ENCODE results near the gene TBL3. TPM values are rescaled to one million over a fixed set of nuclear protein-coding genes. Genes with fewer than 3 reads are reported as not detected.

TBL3 gene
- total and polyA plus RNA-seq, 2 donors (not counting 1 experiment from before 2014, with no cell fraction given), result 31.9 to 52.2 TPM

- peak overlapping the region; percentile 77 for H3K4me2 ChIP-seq (replicated peaks; ENCODE audit: low read depth, low read length, poor library complexity, severe bottlenecking)
- peaks cover 0 to 21% of the 10 kb centered on the region in 2 experiments for H3K36me3 ChIP-seq (replicated peaks in 1 of 2; ENCODE audit: control extremely low read depth in 1 of 2, control insufficient read depth in 1 of 2, extremely low read depth in 1 of 2, insufficient read depth in 2 of 2, low read length in 1 of 2)
- no peak overlapping the region for H2AFZ ChIP-seq (ENCODE audit: insufficient read depth, low read depth, low read length, poor library complexity, severe bottlenecking)
- Mint-ChIP-seq H3K4me3 (peak overlapping the region; percentile 82), H3K27ac (no peak overlapping the region), H3K9me3 (ENCODE audit: insufficient read depth) (no peaks in the 10 kb centered on the region), H3K4me1 (peaks cover 47% of the 10 kb centered on the region), H3K27me3 (no peaks in the 10 kb centered on the region)
- 66% methylated on average over 12 of the region's 16 CpGs for WGBS (ENCODE audit: insufficient coverage)
- TF ChIP-seq EZH2 (IDR thresholded peaks at IDR 0.05; ENCODE audit: borderline replicate concordance, insufficient read depth, low read depth, low read length, poor library complexity, severe bottlenecking) (no peak), CTCF (IDR thresholded peaks at IDR 0.05) (no peak)
- ATAC-seq (ENCODE audit: low read depth) (no peak), DNase-seq (no peak)
- ChIA-PET POLR2A (interaction anchor here (0.7 kb wide), 1 partner anchor 145 kb away, joined by 4 read pairs; no protein-coding TSS in a partner anchor), CTCF (interaction anchor here (1.8 kb wide), 1 partner anchor 133 kb away, joined by 10 read pairs; no protein-coding TSS in a partner anchor)
- H3K4me1 ChIP-seq (ENCODE audit: control insufficient read depth in 2 of 2, insufficient read depth in 2 of 2, low read length in 2 of 2), result peaks cover 42 to 56% of the 10 kb centered on the region in 2 donors
- H4K20me1 ChIP-seq (ENCODE audit: control insufficient read depth, insufficient read depth, low read length, poor library complexity, severe bottlenecking), result peaks cover 70% of the 10 kb centered on the region
- H3K9ac ChIP-seq (ENCODE audit: low read length), result peak overlapping the region; percentile 15
- intact Hi-C loops (cut with micrococcal nuclease), result no loop called here
- no peaks in the 10 kb centered on the region for H3K9me3 ChIP-seq (ENCODE audit: control extremely low read depth in 1 of 3, control insufficient read depth in 2 of 3, insufficient read depth in 1 of 3, low read length in 2 of 3)
- H3K4me3 ChIP-seq (ENCODE audit: control extremely low read depth in 1 of 5, extremely low read depth in 1 of 5, insufficient read depth in 1 of 5, low read depth in 2 of 5, low read length in 4 of 5), result no peak overlapping the region
- no peak overlapping the region for H3K27ac ChIP-seq (ENCODE audit: low read length in 2 of 2)
- no peaks in the 10 kb centered on the region for H3K27me3 ChIP-seq (replicated peaks in 1 of 4; ENCODE audit: control extremely low read depth in 1 of 4, control insufficient read depth in 3 of 4, insufficient read depth in 4 of 4, low read length in 3 of 4)
- H3K79me2 ChIP-seq (ENCODE audit: control insufficient read depth, insufficient read depth, low read length), result peaks cover 74% of the 10 kb centered on the region
Observed at GRCh38 chr16:2007081-2007836, 35.4 kb downstream of the TBL3 start.

GRCh38 chr16:2008009-2008526 lies 36.2 kb downstream of the TBL3 start:
- H3K27ac ChIP-seq (ENCODE audit: low read length in 2 of 2), result no peak overlapping the region
- no peaks in the 10 kb centered on the region for H3K27me3 Mint-ChIP-seq
- POLR2A ChIA-PET, result interaction anchor here (0.5 to 1.5 kb wide), 3 partner anchors 14 to 832 kb away, joined by 3 to 5 read pairs (median 3); no protein-coding TSS in a partner anchor

More at GRCh38 chr16:2008009-2008526, 36.2 kb downstream of the TBL3 start:
- no peak overlapping the region for H2AFZ ChIP-seq (ENCODE audit: insufficient read depth, low read depth, low read length, poor library complexity, severe bottlenecking)
- Mint-ChIP-seq H3K27ac (peak overlapping the region; percentile 68), H3K4me1 (peaks cover 47% of the 10 kb centered on the region), H3K4me3 (peak overlapping the region; percentile 82), H3K9me3 (ENCODE audit: insufficient read depth) (no peaks in the 10 kb centered on the region)
- no peaks in the 10 kb centered on the region for H3K9me3 ChIP-seq (ENCODE audit: control extremely low read depth in 1 of 3, control insufficient read depth in 2 of 3, insufficient read depth in 1 of 3, low read length in 2 of 3)
- ATAC-seq (ENCODE audit: low read depth), result no peak
- peak overlapping the region; percentile 77 for H3K4me2 ChIP-seq (replicated peaks; ENCODE audit: low read depth, low read length, poor library complexity, severe bottlenecking)
- peaks cover 62% of the 10 kb centered on the region for H4K20me1 ChIP-seq (ENCODE audit: control insufficient read depth, insufficient read depth, low read length, poor library complexity, severe bottlenecking)
- no peak for DNase-seq
- peaks cover 69% of the 10 kb centered on the region for H3K79me2 ChIP-seq (ENCODE audit: control insufficient read depth, insufficient read depth, low read length)
- CTCF ChIA-PET, result interaction anchor here (1.1 to 1.8 kb wide), 2 partner anchors 50 to 132 kb away, joined by 3 to 10 read pairs; no protein-coding TSS in a partner anchor
- peak overlapping the region; percentile 63 for H3K9ac ChIP-seq (ENCODE audit: low read length)
- TF ChIP-seq CTCF (IDR thresholded peaks at IDR 0.05), result no peak
- TF ChIP-seq EZH2 (IDR thresholded peaks at IDR 0.05; ENCODE audit: borderline replicate concordance, insufficient read depth, low read depth, low read length, poor library complexity, severe bottlenecking), result no peak
- peaks cover 0 to 13% of the 10 kb centered on the region in 2 experiments for H3K36me3 ChIP-seq (replicated peaks in 1 of 2; ENCODE audit: control extremely low read depth in 1 of 2, control insufficient read depth in 1 of 2, extremely low read depth in 1 of 2, insufficient read depth in 2 of 2, low read length in 1 of 2)
- no peaks in the 10 kb centered on the region for H3K27me3 ChIP-seq (replicated peaks in 1 of 4; ENCODE audit: control extremely low read depth in 1 of 4, control insufficient read depth in 3 of 4, insufficient read depth in 4 of 4, low read length in 3 of 4)
- intact Hi-C loops (cut with micrococcal nuclease), result loop anchor here (2.0 kb wide), 1 partner anchor 43 kb away; the partner anchor contains the start of gene RPS2
- no peak overlapping the region for H3K4me3 ChIP-seq (ENCODE audit: control extremely low read depth in 1 of 5, extremely low read depth in 1 of 5, insufficient read depth in 1 of 5, low read depth in 2 of 5, low read length in 4 of 5)
- WGBS (ENCODE audit: insufficient coverage), result 13% methylated on average over 15 of the region's 15 CpGs
- peaks cover 42 to 56% of the 10 kb centered on the region in 2 donors for H3K4me1 ChIP-seq (ENCODE audit: control insufficient read depth in 2 of 2, insufficient read depth in 2 of 2, low read length in 2 of 2)
